ENCODE results near the gene GABRG3.

GABRG3 gene

GRCh38 chr15:26970712-26971210 is at the start of gene GABRG3:
GABRG3 (plus strand) TSS chr15:26971181.
- DNase-seq, result peak in 12 of 58 donors; percentile 12 to 45 (median 36)

- DNase-seq, result no peak
Observed at GRCh38 chr15:26921433-26921832, 49.5 kb upstream of the GABRG3 start.

- DNase-seq, result no peak
Observed at GRCh38 chr15:26926081-26926480, 44.9 kb upstream of the GABRG3 start.

DNA sequence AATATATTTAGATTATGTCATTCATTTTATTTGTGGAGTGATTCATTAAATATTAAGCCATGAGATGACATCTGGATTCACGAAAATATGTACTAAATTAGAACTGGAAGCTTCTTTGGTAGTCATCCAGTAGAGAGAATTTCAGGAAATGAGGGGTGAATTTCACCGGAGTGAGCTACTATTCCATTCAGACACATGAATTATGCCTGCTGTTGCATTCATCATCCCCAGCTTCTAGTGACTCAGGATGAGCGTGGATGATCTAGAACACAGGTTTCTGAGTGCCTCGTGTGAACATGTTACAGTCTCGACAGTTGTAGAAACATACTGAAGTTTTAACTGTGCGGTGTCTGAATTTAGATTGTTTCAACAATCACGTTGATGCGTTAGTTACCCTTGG is 42.9 kb upstream of the GABRG3 start:
- DNase-seq, result no peak

GRCh38 chr15:26929588-26929987 is 41.4 kb upstream of the GABRG3 start:
- no peak for DNase-seq

DNA sequence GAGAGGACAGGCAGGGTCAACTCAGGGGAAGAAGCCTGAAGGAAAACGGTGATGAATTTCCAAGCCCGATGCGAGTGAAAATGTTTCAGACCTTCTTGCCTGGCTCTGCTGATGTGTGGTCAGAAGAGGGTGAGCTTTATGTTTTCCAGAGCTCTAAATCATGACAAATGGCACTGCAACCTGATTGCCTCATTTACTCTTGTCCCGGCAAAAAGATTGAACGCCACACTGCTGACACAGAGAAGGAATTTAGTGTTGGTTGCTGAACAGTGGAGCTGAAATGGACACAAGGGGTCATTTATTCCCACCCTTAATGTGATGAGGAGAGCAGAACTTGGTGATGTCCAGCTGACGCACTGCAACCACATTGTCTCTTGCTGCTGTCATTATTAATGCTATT is 36.1 kb upstream of the GABRG3 start:
- DNase-seq, result no peak

GRCh38 chr15:26935322-26935721 is 35.7 kb upstream of the GABRG3 start:
- no peak for DNase-seq

DNA sequence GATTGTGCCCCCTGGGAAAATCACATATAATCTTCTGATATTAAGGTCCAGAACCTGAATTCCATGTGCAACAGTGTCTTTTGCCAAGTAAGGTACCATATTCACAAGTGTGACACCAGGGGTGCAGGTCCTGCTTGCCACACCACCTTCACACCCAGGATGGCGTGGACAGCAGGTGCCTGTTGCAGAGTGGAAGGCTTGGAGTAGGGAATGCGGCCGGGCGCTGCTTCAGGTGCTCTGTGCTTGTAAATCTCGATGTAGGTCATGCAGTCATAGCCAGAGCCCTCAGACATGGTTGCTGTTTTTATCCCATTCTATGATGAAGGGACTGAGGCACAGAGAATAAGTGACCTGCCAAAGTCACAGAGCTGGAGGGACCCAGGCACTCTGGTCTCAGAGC is 34.5 kb upstream of the GABRG3 start:
- no peak for DNase-seq

DNA sequence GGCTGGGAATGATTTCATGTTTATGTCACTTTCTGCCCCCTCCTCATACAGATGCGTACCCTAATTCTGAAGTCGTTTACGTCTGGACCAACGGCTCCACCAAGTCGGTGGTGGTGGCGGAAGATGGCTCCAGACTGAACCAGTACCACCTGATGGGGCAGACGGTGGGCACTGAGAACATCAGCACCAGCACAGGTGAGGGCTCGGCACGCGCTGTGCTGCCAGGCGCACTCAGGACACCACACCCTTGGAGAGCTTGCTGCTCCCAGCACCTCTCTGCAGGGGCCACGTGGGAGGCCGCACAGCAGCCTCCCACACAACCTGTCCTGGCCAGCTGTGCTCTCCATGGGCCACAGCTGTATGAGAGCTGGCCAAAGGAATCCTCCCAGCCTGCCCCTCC is 33.8 kb upstream of the GABRG3 start:
- DNase-seq, result no peak

GRCh38 chr15:26939398-26939797 is 31.6 kb upstream of the GABRG3 start:
- no peak for DNase-seq

- no peak for DNase-seq
Observed at GRCh38 chr15:26941489-26941888, 29.5 kb upstream of the GABRG3 start.

DNA sequence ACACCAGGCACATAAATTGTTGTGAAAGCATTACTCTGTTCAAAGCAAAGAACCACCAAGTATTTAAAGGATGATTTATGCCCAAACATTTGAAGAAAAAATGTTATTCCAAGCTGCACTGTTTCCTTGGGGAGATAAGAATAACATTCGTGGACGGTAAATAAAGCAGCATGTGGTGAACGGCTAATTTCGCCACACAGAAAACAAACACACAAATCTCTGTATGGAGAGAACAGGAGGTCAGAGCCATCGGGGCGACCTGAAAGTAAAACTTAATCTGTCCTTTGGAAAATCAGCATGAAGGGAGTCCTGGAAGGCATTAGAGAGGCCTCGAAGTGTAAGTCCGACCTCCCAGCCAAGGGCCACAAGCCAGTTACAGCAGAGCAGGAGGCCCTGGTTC is 27.1 kb upstream of the GABRG3 start:
- DNase-seq, result no peak

- DNase-seq, result no peak
Observed at GRCh38 chr15:26945046-26945445, 25.9 kb upstream of the GABRG3 start.

DNA sequence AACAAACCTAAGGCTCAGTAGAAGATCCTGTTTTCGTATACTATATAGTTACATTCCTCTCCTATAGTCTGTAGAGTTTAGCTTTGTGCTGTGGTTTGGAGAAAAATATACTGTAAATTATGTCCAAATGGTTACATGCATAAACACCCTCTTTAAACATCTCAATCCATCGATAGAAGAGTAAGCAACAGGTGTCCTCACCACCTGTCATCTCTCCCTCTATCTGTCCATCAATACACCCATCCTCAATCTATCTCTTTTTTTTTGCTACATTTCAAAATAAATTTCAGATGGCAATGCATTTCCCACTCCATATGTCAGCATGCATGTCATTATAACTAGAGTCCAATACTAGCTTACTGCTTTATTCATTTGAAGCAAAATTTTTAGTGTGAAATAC is 21.0 kb upstream of the GABRG3 start:
- no peak for DNase-seq

DNA sequence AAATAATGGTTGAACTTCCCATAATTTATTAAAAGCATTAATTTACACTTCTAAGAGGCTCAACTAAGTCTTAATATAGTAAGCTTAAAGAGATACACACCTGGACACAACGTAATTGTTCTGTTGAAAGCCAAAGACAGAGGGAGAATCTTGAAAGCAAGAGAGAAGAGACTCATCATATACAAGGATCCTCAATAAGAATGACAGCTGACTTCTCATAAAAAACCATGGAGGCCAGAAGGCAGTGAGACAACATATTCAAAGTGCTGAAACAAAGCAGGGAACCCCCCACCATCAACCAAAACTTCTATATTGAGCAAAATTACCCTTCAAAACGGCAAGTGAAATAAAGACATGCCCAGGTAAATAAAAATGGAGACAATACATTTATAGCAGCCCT is 16.6 kb upstream of the GABRG3 start:
- no peak for DNase-seq

DNA sequence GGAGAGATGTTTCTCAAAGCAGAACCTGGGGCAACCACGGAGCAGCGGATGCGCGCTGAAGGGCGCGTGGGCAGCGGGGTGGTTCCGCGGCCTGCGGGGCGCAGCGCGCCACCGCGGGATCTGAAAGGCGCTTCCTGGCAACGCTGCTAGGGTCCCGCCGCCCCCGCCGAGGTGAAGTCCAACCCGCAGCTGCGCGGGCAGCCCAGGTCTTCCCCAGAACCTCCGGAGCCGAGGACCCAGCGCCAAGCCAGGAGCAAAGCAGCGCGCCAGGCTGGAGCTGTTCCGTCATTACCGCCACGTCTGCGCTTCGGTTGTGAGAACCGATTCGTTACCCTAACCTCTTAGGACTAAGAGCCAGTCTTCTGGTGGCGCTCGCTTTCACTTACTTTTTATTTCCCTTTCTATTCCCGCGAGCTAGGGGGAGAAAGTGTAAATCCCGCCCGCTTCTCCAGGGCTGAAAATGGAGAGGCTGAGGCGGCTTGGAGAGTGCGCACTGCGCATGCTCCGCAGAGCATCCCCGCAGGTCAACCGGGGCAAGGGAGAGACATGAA is 3.2 kb upstream of the GABRG3 start:
- DNase-seq, result peak in 20 of 58 donors; percentile 8 to 57 (median 40)

DNA sequence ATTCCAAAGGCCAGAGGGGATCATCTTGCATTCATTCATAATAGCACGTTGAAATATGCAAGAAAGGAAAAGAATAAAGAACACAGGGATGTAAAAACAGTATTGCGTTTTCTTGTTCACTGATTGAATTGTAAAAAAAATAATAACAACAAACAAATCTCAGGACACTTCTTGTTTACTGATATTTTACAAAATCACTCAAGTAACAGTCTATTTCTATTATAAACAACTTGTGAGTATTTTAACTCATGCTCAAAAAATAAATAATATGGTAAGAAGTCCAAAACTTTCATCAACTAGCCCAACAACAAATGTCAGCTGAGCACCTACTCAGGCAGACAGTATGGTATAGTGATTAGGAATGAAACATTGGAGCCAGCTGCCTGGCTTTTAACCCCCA is 2.2 kb upstream of the GABRG3 start:
- no peak for DNase-seq

DNA sequence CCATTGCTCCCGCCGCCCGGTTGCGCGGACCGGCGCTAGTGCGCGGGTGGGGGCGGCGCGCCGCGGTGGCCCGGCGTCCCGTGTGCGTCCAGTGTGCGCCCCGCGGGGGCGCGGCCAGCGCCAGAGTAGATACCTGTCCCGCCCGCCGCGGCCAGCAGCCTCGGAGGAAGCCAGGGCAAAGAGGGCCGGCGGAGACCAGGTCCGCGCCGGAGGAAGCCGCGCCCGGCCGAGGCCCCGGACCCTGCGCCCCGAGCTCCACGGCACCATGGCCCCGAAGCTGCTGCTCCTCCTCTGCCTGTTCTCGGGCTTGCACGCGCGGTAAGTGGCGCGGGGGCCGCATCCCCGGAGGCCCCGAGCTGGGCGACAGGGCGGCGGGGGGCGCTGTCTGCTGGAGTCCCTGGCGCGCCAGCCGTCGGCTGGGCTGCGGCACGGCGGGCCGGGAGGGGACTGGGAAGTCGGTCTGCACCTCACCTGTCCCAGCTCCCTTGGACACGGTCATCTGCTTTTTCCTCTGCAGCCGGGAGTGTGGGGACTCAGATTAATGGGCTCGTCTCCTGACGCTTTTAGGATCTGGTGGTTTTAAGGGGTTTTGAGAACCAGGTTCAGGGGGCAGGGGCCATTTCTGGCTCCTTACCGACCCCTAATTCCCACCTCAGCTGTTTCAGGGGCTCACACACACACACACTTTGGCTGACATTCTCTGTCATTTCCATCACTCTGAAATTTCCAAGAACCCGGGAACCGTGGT is 464 bp downstream of the GABRG3 start:
- DNase-seq, result peak in 7 of 58 donors; percentile 13 to 44 (median 17)

DNA sequence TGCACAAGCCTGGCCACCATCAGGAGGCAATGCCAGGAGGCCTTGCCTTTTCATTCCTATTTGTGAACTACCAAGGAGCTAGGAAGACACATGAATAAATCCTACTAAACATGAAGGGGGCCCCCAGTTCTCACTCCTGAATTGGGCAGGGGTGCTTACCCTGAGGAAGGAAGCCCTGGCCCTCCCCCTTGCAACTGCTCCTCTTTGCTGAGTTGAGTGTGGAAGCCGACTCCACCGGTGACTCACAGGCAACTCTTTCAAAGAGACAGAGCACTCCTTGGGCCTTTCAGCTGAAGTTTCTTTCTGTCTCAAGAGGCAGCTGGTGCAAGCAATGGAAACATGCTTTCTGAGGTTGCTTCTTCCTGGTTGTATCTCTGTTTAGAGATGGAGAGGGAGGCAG is 1.7 kb downstream of the GABRG3 start:
- peak in 10 of 58 donors; percentile 8 to 72 (median 16) for DNase-seq

GRCh38 chr15:26974120-26974780 is 3.3 kb downstream of the GABRG3 start:
- DNase-seq, result peak in 2 of 58 donors; percentile 9 to 29

GRCh38 chr15:26981492-26981891 is 10.5 kb downstream of the GABRG3 start:
- DNase-seq, result no peak

DNA sequence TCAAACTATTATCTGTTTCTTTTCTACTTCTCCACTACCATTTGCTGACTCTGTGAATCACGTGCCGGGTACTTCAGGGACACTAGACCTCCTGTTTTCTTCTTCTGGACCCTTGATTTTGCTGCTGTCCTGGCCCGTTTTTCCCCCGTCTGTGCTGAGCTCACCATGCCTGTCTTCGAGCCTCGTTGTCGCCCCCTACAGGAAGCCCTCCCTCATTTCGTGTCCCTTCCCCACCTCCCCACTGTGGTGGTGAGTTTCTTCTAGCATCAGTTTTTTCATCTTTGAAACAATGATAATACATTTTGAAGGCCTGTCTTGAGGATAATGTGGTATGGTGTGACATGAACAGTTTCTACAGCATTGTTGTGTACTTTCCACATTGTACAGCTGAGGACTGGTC is 12.8 kb downstream of the GABRG3 start:
- no peak for DNase-seq

GRCh38 chr15:26985050-26985449 is 14.1 kb downstream of the GABRG3 start:
- no peak for DNase-seq

Data from anterior cingulate cortex (tissue), 58 donors.